Mesothelial cell of epicardium (in vitro differentiated cells): ENCODE results near the gene MTUS2. TPM values are rescaled to one million over a fixed set of nuclear protein-coding genes. Genes with fewer than 3 reads are reported as not detected.
"Not testable (repeated sequence)": the region's sequence is repeated elsewhere in the genome, so short reads cannot be mapped to it uniquely, and the experiment has no call there.

ENCODE experiments used
- DNase-seq, 2 experiments: peaks; one replicate each; pipeline ENCODE4 v3.0.0; 2021; ENCODE audit warnings: low spot score in 2 of 2; ENCODE audit not compliant: unreplicated experiment in 2 of 2
- H3K27ac Mint-ChIP-seq: 2 replicates; pipeline ENCODE4 v1.8.0; 2021; ENCODE audit warnings: mixed read lengths
- H3K27me3 Mint-ChIP-seq: 2 replicates; pipeline ENCODE4 v1.8.0; 2021; ENCODE audit warnings: low read depth, mixed read lengths
- H3K36me3 Mint-ChIP-seq: 2 replicates; pipeline ENCODE4 v1.8.0; 2021; ENCODE audit warnings: mixed read lengths
- H3K4me1 Mint-ChIP-seq: 2 replicates; pipeline ENCODE4 v1.8.0; 2021; ENCODE audit warnings: mixed read lengths
- H3K4me3 Mint-ChIP-seq: 2 replicates; pipeline ENCODE4 v1.8.0; 2021; ENCODE audit warnings: mild to moderate bottlenecking, moderate library complexity, mixed read lengths
- H3K9me3 Mint-ChIP-seq: 2 replicates; pipeline ENCODE4 v1.8.0; 2021; ENCODE audit warnings: mixed read lengths
- CTCF ChIP-seq: fragments of 200-600 bp; sonication (generic); IDR thresholded peaks from one replicate; pipeline ENCODE4 v1.5.0; 2021; ENCODE audit warnings: antibody characterized with exemption; ENCODE audit not compliant: unreplicated experiment
- total RNA-seq: library from RNA; stranded (reverse); gene quantifications from 3 replicates; pipeline ENCODE4 v1.2.1, GENCODE V29; 2021

Gene MTUS2
- total RNA-seq, 1 donor from 2014 or later, result 1.4 TPM

GRCh38 chr13:29324601-29325000 lies 504.5 kb downstream of the MTUS2 start:
- Mint-ChIP-seq H3K4me3 (no peak overlapping the region), H3K9me3 (peaks cover 8% of the 10 kb centered on the region), H3K4me1 (peaks cover 10% of the 10 kb centered on the region), H3K27ac (no peak overlapping the region), H3K27me3 (peaks cover 7% of the 10 kb centered on the region), H3K36me3 (no peaks in the 10 kb centered on the region)
- TF ChIP-seq CTCF, result no peak
- DNase-seq, result no peak

GRCh38 chr13:29328501-29328900 lies 508.4 kb downstream of the MTUS2 start:
- Mint-ChIP-seq H3K9me3 (peaks cover 30% of the 10 kb centered on the region), H3K27ac (peak overlapping the region; percentile 11), H3K4me1 (peaks cover 10% of the 10 kb centered on the region), H3K36me3 (peaks cover 4% of the 10 kb centered on the region), H3K4me3 (no peak overlapping the region), H3K27me3 (peaks cover 7% of the 10 kb centered on the region)
- no peak for DNase-seq
- no peak for TF ChIP-seq CTCF

GRCh38 chr13:29336356-29336755 lies 516.2 kb downstream of the MTUS2 start:
- peaks cover 50% of the 10 kb centered on the region for H3K9me3 Mint-ChIP-seq
- no peak overlapping the region for H3K4me3 Mint-ChIP-seq
- H3K27me3 Mint-ChIP-seq, result no peaks in the 10 kb centered on the region
- no peak for TF ChIP-seq CTCF
- H3K27ac Mint-ChIP-seq, result no peak overlapping the region
- peaks cover 4% of the 10 kb centered on the region for H3K36me3 Mint-ChIP-seq
- DNase-seq, result no peak
- no peaks in the 10 kb centered on the region for H3K4me1 Mint-ChIP-seq

GRCh38 chr13:29339386-29340272 lies 519.5 kb downstream of the MTUS2 start:
- peaks cover 52% of the 10 kb centered on the region for H3K9me3 Mint-ChIP-seq
- peaks cover 2% of the 10 kb centered on the region for H3K27me3 Mint-ChIP-seq
- H3K4me3 Mint-ChIP-seq, result no peak overlapping the region
- TF ChIP-seq CTCF, result no peak
- H3K4me1 Mint-ChIP-seq, result no peaks in the 10 kb centered on the region
- H3K36me3 Mint-ChIP-seq, result no peaks in the 10 kb centered on the region
- H3K27ac Mint-ChIP-seq, result no peak overlapping the region
- DNase-seq, result no peak

- H3K4me1 Mint-ChIP-seq, H3K4me3 Mint-ChIP-seq, H3K27ac Mint-ChIP-seq, H3K36me3 Mint-ChIP-seq, H3K27me3 Mint-ChIP-seq, DNase-seq: not testable (repeated sequence)
- H3K9me3 Mint-ChIP-seq, result peaks cover 60% of the 10 kb centered on the region
Observed at GRCh38 chr13:29345860-29346582, 525.9 kb downstream of the MTUS2 start.

- DNase-seq, result no peak
- peaks cover 4% of the 10 kb centered on the region for H3K9me3 Mint-ChIP-seq
- TF ChIP-seq CTCF, result no peak
- H3K36me3 Mint-ChIP-seq, result no peaks in the 10 kb centered on the region
- H3K27me3 Mint-ChIP-seq, result peaks cover 24% of the 10 kb centered on the region
- no peak overlapping the region for H3K27ac Mint-ChIP-seq
- H3K4me3 Mint-ChIP-seq, result no peak overlapping the region
- no peaks in the 10 kb centered on the region for H3K4me1 Mint-ChIP-seq
Observed at GRCh38 chr13:29355029-29355428, 534.9 kb downstream of the MTUS2 start.
